HL-60/S4 treated with phorbol 12-myristate 13-acetate at 8.2 ng/mL for 4 days and 3 days (cell line): ENCODE measurements around the gene ARHGAP10.

Experiments
- in situ Hi-C: fragments of 300-500 bp; cut with MboI; formaldehyde crosslinking; loops from 2 replicates; pipeline ENCODE4 v1.15.0; 2022; ENCODE audit warnings: low sequenced_read_pairs

The ARHGAP10 gene

GRCh38 chr4:147731580-147732517 is at the start of gene ARHGAP10:
TSS of gene ARHGAP10 (plus strand) at chr4:147732088. CDS start at chr4:147732302, 214 bp downstream.
- in situ Hi-C loops: no loop called here

GRCh38 chr4:147682755-147683154 is 49.1 kb upstream of the ARHGAP10 start:
- in situ Hi-C loops: no loop called here

- in situ Hi-C loops: no loop called here
These were observed 48.7 kb upstream of the ARHGAP10 start for GRCh38 chr4:147683188-147683591.

- in situ Hi-C loops: no loop called here
These were observed 47.9 kb upstream of the ARHGAP10 start, which contains the start of gene PRMT9 for GRCh38 chr4:147683717-147684700. TSS of gene PRMT9 (minus strand) at chr4:147684163. CDS start at chr4:147683987, 176 bp downstream.

GRCh38 chr4:147689067-147689466 is 42.8 kb upstream of the ARHGAP10 start:
- in situ Hi-C loops: no loop called here

GRCh38 chr4:147691820-147692219 is 40.1 kb upstream of the ARHGAP10 start:
- in situ Hi-C loops: no loop called here

GRCh38 chr4:147693218-147693617 is 38.7 kb upstream of the ARHGAP10 start:
- in situ Hi-C loops: no loop called here

- in situ Hi-C loops: no loop called here
These were observed 35.0 kb upstream of the ARHGAP10 start for GRCh38 chr4:147696866-147697265.

- in situ Hi-C loops: loop anchor here (25.0 kb wide), 1 partner anchor 157 kb away; no protein-coding TSS in a partner anchor
These were observed 27.0 kb upstream of the ARHGAP10 start for GRCh38 chr4:147704846-147705245.

GRCh38 chr4:147707892-147708672 is 23.8 kb upstream of the ARHGAP10 start:
- in situ Hi-C loops: loop anchor here (25.0 kb wide), 1 partner anchor 154 kb away; no protein-coding TSS in a partner anchor

- in situ Hi-C loops: loop anchor here (25.0 kb wide), 1 partner anchor 152 kb away; no protein-coding TSS in a partner anchor
These were observed 21.9 kb upstream of the ARHGAP10 start for GRCh38 chr4:147709999-147710398.

- in situ Hi-C loops: loop anchor here (25.0 kb wide), 1 partner anchor 148 kb away; no protein-coding TSS in a partner anchor
These were observed 17.1 kb upstream of the ARHGAP10 start for GRCh38 chr4:147714575-147715401.

GRCh38 chr4:147717878-147718277 is 14.0 kb upstream of the ARHGAP10 start:
- in situ Hi-C loops: loop anchor here (25.0 kb wide), 1 partner anchor 144 kb away; no protein-coding TSS in a partner anchor

GRCh38 chr4:147723326-147723725 is 8.6 kb upstream of the ARHGAP10 start:
- in situ Hi-C loops: loop anchor here (25.0 kb wide), 1 partner anchor 139 kb away; no protein-coding TSS in a partner anchor

GRCh38 chr4:147724468-147725201 is 7.3 kb upstream of the ARHGAP10 start:
- in situ Hi-C loops: loop anchor here (25.0 kb wide), 1 partner anchor 138 kb away; no protein-coding TSS in a partner anchor

GRCh38 chr4:147725673-147726072 is 6.2 kb upstream of the ARHGAP10 start:
- in situ Hi-C loops: no loop called here

- in situ Hi-C loops: no loop called here
These were observed 4.3 kb upstream of the ARHGAP10 start for GRCh38 chr4:147727476-147728028.

GRCh38 chr4:147730333-147730732 is 1.6 kb upstream of the ARHGAP10 start:
- in situ Hi-C loops: no loop called here
